Measurements from ENCODE around the gene HS6ST3. TPM values are rescaled to one million over a fixed set of nuclear protein-coding genes. Genes with fewer than 3 reads are reported as not detected.

Gene HS6ST3
- total and polyA plus RNA-seq, 2 of the 13 experiments (the other 11 are each of a cell fraction or from before 2014, with no cell fraction given), result not detected

DNA sequence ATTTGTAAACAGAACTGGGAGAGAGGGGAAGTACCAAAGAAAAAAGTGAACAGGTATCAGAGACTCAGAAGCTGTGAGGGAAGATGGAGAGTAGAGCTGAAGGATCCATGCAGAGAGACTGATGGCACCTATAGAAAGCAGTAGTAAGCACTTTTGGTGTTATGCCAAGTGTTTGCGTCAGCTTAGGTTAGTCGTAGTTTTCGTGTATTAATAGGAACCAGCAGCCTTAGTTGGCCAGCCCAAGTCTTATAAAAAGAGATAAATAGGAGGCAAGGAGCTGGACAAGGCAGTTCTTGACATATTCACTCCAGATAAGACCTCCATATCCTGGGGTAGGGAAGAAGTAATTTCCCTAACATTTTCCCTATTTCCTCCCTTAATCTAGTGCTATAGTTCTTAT, 690.2 kb downstream of the HS6ST3 start (continued):
- TF ChIP-seq, protein P1, sequence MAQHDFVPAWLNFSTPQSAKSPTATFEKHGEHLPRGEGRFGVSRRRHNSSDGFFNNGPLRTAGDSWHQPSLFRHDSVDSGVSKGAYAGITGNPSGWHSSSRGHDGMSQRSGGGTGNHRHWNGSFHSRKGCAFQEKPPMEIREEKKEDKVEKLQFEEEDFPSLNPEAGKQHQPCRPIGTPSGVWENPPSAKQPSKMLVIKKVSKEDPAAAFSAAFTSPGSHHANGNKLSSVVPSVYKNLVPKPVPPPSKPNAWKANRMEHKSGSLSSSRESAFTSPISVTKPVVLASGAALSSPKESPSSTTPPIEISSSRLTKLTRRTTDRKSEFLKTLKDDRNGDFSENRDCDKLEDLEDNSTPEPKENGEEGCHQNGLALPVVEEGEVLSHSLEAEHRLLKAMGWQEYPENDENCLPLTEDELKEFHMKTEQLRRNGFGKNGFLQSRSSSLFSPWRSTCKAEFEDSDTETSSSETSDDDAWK (CRISPR knock-in tag; IDR thresholded peaks at IDR 0.05), result no peak
- TF ChIP-seq MBNL3 (CRISPR knock-in tag; conservative IDR thresholded peaks at IDR 0.05) (no peak), ZNF138 (CRISPR knock-in tag; IDR thresholded peaks at IDR 0.05; ENCODE audit: low read depth) (no peak)
- TF ChIP-seq, protein P2, sequence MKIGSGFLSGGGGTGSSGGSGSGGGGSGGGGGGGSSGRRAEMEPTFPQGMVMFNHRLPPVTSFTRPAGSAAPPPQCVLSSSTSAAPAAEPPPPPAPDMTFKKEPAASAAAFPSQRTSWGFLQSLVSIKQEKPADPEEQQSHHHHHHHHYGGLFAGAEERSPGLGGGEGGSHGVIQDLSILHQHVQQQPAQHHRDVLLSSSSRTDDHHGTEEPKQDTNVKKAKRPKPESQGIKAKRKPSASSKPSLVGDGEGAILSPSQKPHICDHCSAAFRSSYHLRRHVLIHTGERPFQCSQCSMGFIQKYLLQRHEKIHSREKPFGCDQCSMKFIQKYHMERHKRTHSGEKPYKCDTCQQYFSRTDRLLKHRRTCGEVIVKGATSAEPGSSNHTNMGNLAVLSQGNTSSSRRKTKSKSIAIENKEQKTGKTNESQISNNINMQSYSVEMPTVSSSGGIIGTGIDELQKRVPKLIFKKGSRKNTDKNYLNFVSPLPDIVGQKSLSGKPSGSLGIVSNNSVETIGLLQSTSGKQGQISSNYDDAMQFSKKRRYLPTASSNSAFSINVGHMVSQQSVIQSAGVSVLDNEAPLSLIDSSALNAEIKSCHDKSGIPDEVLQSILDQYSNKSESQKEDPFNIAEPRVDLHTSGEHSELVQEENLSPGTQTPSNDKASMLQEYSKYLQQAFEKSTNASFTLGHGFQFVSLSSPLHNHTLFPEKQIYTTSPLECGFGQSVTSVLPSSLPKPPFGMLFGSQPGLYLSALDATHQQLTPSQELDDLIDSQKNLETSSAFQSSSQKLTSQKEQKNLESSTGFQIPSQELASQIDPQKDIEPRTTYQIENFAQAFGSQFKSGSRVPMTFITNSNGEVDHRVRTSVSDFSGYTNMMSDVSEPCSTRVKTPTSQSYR (CRISPR knock-in tag; IDR thresholded peaks at IDR 0.05; ENCODE audit: borderline replicate concordance), result no peak

DNA sequence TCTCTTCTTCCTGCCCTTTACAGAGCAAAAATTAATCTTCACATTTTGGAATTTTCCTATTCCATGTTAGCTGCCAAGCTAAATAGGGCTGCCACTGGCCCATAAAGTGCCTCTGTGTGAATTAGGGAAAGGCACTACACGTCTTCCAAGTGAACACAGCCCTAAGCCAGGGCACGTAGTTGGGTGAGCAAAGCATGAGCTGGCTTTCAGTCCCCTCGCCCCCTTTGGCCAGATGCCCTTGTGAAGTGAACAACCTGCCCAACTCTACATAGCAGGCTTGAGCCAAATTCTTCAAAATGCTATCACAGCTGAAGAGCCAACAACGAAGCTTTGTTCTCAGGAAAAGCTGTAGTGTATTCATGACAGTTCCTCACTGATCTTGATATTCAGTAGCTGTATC, 691.2 kb downstream of the HS6ST3 start:
- Histone ChIP-seq H3K4me2 (ENCODE audit: low read depth, low read length) (no peak overlapping the region), H3K79me2 (ENCODE audit: insufficient read depth, low read length) (no peaks in the 10 kb centered on the region), H2AFZ (ENCODE audit: low read length) (no peak overlapping the region), H3K27me3 (ENCODE audit: control insufficient read depth in 1 of 2, insufficient read depth in 2 of 2, low read length in 2 of 2) (no peaks in the 10 kb centered on the region), H3K4me1 (ENCODE audit: insufficient read depth, low read length) (no peaks in the 10 kb centered on the region), H3K4me3 (replicated peaks in 1 of 3; ENCODE audit: insufficient read depth in 1 of 3, low read depth in 2 of 3, low read length in 3 of 3) (no peak overlapping the region), H4K20me1 (ENCODE audit: insufficient read depth, low read length) (no peaks in the 10 kb centered on the region), H3K9ac (ENCODE audit: insufficient read depth, low read depth, low read length) (no peak overlapping the region), H3K36me3 (replicated peaks in 1 of 2; ENCODE audit: control insufficient read depth in 1 of 2, insufficient read depth in 2 of 2, low read length in 2 of 2) (no peaks in the 10 kb centered on the region), H3K9me3 (ENCODE audit: low read length) (no peaks in the 10 kb centered on the region), H3K27ac (ENCODE audit: extremely low read length, insufficient read depth, low read length) (no peak overlapping the region)
- 5% methylated on average over 4 of the region's 4 CpGs for WGBS (ENCODE audit: low lambda C conversion rate)
- TF ChIP-seq, protein P3, sequence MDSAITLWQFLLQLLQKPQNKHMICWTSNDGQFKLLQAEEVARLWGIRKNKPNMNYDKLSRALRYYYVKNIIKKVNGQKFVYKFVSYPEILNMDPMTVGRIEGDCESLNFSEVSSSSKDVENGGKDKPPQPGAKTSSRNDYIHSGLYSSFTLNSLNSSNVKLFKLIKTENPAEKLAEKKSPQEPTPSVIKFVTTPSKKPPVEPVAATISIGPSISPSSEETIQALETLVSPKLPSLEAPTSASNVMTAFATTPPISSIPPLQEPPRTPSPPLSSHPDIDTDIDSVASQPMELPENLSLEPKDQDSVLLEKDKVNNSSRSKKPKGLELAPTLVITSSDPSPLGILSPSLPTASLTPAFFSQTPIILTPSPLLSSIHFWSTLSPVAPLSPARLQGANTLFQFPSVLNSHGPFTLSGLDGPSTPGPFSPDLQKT (CRISPR knock-in tag; IDR thresholded peaks at IDR 0.05; ENCODE audit: borderline replicate concordance), result no peak
- TF ChIP-seq ZNF619 (CRISPR knock-in tag; IDR thresholded peaks at IDR 0.05) (no peak), ZBTB7A (CRISPR knock-in tag; IDR thresholded peaks at IDR 0.05) (no peak), KAT8 (CRISPR knock-in tag; IDR thresholded peaks at IDR 0.05) (no peak), ZMYM2 (CRISPR knock-in tag; IDR thresholded peaks at IDR 0.05) (no peak), SP2 (CRISPR knock-in tag; IDR thresholded peaks at IDR 0.05) (no peak), KDM3A (CRISPR knock-in tag; IDR thresholded peaks at IDR 0.05; ENCODE audit: low read depth) (no peak), CBFB (CRISPR knock-in tag; IDR thresholded peaks at IDR 0.05) (no peak), ZNF251 (CRISPR knock-in tag; IDR thresholded peaks at IDR 0.05) (no peak)
- TF ChIP-seq, protein P4, sequence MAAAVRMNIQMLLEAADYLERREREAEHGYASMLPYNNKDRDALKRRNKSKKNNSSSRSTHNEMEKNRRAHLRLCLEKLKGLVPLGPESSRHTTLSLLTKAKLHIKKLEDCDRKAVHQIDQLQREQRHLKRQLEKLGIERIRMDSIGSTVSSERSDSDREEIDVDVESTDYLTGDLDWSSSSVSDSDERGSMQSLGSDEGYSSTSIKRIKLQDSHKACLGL (CRISPR knock-in tag; IDR thresholded peaks at IDR 0.05), result no peak
- in situ Hi-C loops (cut with HindIII; ENCODE audit: extremely low pct_ligation_motif_present, low pct_unique_long_range_greater_than_20kb) (no loop called here), intact Hi-C loops (cut with micrococcal nuclease; ENCODE audit: unreplicated experiment) (no loop called here)
- CTCF ChIA-PET (ENCODE audit: low intra/inter-chr PET ratio, low total read pairs), result no interaction called here
- DNase-seq (ENCODE audit: low spot score) (no peak), ATAC-seq (no peak), FAIRE-seq (no peak)
- no TSS peak for BruUV-seq (replicated peaks)
- POLR2A ChIA-PET, result no interaction called here
